HG02973 (cell line): ENCODE measurements around the gene CEP135.
"Not testable (repeated sequence)": the region's sequence is repeated elsewhere in the genome, so short reads cannot be mapped to it uniquely, and the experiment has no call there.

Experiments used
- ATAC-seq: cut with Tn5 transposase; IDR thresholded peaks from one replicate; pipeline ENCODE4 v1.9.1; 2021; ENCODE audit warnings: moderate library complexity; ENCODE audit not compliant: unreplicated experiment

Gene CEP135, protein sequence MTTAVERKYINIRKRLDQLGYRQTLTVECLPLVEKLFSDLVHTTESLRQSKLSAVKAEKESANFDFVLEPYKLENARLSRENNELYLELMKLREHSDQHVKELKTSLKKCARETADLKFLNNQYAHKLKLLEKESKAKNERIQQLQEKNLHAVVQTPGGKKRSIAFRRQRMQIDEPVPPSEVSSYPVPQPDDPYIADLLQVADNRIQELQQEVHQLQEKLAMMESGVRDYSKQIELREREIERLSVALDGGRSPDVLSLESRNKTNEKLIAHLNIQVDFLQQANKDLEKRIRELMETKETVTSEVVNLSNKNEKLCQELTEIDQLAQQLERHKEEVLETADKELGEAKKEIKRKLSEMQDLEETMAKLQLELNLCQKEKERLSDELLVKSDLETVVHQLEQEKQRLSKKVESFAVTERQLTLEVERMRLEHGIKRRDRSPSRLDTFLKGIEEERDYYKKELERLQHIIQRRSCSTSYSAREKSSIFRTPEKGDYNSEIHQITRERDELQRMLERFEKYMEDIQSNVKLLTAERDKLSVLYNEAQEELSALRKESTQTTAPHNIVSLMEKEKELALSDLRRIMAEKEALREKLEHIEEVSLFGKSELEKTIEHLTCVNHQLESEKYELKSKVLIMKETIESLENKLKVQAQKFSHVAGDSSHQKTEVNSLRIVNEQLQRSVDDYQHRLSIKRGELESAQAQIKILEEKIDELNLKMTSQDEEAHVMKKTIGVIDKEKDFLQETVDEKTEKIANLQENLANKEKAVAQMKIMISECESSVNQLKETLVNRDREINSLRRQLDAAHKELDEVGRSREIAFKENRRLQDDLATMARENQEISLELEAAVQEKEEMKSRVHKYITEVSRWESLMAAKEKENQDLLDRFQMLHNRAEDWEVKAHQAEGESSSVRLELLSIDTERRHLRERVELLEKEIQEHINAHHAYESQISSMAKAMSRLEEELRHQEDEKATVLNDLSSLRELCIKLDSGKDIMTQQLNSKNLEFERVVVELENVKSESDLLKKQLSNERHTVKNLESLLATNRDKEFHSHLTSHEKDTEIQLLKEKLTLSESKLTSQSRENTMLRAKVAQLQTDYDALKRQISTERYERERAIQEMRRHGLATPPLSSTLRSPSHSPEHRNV

DNA sequence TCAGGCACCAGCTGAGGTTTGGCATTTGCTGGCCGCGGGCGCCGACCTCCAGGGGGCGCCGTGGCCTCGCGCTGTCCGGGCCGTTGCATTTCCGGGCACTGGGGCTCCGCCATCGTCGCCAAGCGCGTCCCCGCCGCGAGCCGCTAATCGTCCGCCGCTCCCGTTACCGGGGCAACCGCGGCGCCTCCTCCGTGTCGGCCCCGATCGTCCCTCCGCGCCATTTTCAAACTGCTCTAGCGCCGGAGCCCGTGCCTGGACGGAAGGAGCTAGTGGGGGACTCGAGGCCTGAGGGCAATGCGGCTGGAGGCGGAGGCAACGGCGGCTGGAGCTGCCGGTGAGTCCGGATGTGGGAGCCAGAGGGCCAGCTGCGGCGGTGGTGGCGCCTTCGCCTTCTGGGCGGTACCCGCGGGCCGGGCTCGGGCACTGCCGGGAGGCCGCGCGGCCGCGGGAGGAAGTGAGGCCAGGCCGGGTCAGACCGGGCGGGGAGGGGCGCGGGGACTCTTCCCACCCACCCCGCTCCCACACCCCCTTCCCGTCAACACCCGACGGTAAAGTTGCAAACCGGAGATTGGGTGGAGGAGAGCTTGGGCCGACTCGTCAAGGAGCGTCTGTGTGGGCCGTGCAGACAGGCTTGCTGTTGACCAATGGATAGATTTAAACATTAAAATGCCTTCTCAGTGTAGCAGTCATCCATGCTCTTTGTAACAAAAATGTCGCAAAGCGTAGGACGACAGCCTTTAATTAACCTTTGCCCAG lies at the start of gene CEP135:
Gene CEP135 (plus strand): TSS at position 220 of the 756 bp plus-strand sequence. CDS start 3,186 bp downstream, outside the sequence.
- peak; percentile 68 for ATAC-seq

DNA sequence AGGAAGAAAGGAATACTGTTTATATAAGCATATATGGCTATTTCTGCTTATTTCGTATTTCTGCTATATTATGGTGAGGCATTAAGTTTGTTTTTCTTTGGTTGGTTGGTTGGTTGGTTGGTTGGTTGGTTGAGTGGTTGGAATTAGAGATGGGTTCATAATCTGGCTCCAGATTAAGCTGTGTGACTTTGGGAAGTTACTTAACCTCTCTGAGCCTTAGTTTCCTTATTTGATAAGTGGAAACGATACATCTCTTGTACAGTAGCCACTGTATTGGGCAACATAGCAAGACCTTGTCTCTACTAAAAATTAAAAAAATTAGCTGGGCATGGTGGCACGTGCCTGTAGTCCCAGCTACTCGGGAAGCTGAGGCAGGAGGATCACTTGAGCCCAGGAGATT lies 46.1 kb upstream of the CEP135 start:
- no peak for ATAC-seq

GRCh38 chr4:55903577-55903976 lies 45.2 kb upstream of the CEP135 start:
- ATAC-seq = no peak

GRCh38 chr4:55904576-55904975 lies 44.2 kb upstream of the CEP135 start:
- ATAC-seq = no peak

GRCh38 chr4:55906323-55906722 lies 42.4 kb upstream of the CEP135 start:
- ATAC-seq = no peak

GRCh38 chr4:55906989-55907388 lies 41.8 kb upstream of the CEP135 start:
- no peak for ATAC-seq

DNA sequence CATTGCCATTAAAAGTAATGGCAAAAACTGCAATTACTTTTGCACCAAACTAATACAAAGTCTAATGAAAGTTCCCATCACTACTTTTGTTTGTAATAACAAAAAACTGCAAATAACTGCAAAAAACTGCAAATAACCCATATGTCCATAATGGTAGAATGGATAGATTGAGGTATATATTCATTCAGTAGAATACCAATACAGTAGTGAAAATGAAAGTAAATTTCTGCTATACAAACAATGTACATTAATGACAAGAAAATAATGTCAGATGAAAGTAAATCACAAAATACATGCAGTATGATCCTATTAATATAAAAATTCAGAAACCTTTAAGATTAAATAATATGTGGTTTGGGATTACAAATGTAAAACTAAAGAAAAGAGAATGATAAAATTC lies 41.3 kb upstream of the CEP135 start:
- no peak for ATAC-seq

DNA sequence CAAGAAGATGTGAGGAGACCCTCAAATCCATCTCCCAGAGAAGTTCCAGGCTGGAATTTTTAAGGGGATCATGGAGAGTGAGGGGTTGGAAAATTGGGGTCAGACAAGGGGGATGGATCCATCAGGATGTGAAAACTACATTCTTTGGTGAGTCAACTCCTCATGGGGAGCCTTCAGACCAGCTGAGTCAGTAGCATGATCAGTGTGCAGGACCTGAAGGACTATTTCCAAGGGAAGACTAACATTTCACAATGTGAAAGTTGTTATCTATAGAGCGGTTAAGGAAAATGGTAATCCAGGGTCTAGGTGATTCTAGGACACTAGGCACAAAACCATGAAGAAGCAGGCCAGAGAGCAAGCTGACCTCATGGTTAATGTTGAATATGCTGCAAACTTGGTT lies 38.6 kb upstream of the CEP135 start:
- ATAC-seq = no peak

GRCh38 chr4:55912249-55912648 lies 36.5 kb upstream of the CEP135 start:
- ATAC-seq = no peak

GRCh38 chr4:55920571-55920970 lies 28.2 kb upstream of the CEP135 start:
- no peak for ATAC-seq

DNA sequence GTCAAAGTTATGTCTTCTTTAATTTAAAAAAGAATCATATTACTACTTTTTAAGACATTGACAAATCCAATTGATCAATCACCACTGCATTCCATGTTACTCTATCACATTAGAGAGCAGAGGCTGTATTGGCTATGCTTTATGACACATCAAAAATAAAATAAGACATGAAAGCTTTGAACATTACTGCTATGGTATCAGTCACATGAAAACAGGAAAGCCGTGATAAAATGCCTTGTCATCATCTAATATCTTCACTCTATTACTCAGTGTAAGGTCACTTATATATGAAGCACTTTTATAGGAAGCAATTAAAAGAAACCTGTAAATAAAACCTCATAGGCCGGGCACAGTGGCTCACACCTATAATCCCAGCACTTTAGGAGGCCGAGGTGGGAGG lies 27.7 kb upstream of the CEP135 start:
- no peak for ATAC-seq

- ATAC-seq = no peak
Observed at GRCh38 chr4:55925241-55925640, 23.5 kb upstream of the CEP135 start.

DNA sequence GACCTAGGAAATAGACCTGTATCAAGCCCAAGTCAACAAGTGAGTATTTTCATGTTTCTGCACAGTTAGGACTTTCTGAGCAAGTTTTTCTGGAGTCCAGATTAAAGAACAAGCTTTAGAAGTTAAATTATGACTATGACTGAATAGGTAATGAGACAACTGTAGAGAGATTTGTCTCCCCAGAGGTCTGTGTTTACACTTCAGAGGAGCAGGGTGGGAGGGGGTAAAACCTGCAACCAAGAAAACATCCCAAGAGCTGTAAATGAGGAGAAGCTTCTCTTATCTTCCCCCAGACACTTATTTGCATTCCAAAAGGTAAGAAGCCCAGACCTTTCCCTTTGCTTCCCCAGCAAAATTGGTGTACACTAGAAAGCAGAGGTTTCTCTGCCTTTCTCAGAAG lies 22.1 kb upstream of the CEP135 start:
- ATAC-seq = no peak

DNA sequence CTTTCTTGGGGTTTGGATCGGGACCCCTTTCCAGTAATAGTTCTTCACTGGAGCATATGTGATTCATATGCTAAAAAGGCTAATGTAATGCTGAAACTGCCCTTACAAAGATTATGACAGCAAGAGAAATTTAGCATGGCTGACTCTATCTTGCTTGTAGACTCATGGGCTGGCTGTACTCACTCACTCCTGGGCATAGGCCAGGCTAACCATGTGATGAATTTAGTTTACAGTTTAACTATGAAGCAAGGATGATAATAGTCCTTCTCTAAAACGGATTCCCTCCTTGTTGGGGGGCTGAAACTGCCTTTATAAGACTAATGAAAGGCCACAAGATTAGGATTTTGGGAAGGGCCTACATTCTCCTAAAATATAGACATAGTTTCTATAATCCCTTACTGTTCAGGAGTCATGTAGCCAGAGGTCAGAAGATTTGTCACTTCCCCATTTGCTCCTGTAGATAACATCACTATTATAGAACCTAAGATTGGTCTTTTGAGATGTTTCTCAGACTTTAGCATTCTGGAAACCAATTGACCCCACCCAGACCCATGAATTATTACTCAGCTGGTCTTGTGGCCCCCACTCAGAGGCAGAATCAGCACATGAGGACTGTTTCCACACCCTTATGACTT lies 20.8 kb upstream of the CEP135 start:
- ATAC-seq = no peak

DNA sequence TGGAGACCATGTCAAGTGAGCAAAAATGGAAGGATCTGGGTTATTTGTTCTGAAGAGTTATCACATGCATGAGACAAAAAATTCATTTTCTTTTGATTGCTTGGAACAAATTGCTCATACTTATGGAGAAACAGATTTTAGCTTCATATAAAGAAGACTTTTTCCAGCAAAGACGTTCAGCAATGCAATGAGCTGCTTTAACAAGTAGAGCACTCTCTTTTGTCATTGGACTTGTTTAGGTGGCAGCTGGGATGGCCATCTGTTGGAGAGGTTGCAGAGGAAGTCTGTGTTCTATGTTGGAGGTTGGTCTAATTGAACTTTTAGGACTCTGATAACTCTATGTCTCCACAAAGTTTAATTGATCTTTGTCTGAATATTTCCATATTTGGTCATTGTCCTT lies 19.9 kb upstream of the CEP135 start:
- ATAC-seq = no peak

DNA sequence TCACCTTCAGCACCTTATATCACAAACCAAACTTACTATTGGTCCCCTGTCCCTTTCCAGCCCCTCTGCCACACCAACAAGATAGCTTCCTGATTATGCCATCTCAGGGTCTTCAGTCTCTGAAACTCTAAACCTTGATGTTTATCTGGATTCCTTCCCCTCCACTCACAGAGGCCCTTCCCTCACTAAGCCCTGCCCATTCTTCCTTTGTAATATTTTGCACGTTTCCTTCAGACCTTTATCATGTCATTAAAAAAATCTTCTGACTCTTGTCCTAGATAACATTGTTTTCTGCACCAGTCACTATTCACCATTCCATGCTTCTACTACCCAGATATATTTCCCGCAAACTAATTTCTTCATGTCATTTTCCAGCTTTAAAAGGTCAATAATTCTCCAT lies 17.7 kb upstream of the CEP135 start:
- ATAC-seq = no peak

DNA sequence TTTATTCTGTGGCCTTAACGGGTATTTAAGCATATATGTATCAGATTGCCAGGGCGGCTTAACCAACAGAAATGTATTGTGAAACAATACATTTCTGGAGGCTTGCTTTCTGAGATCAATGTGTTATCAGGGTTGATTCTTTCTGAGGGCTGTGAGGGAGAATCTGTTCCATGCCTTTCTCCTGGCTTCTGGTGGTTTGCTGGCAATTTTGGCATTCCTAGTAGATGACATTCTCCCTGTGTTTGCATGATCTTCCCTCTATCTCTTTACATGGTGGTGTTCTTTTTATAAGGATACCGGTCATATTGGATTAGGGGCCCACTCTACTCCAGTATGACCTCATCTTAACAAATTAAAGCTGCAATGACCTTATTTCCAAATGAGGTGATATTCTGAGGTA lies 16.9 kb upstream of the CEP135 start:
- no peak for ATAC-seq

GRCh38 chr4:55932511-55932910 lies 16.2 kb upstream of the CEP135 start:
- no peak for ATAC-seq

- ATAC-seq = no peak
Observed at GRCh38 chr4:55933611-55934010, 15.1 kb upstream of the CEP135 start.

- not testable (repeated sequence) for ATAC-seq
Observed at GRCh38 chr4:55935907-55936306, 12.8 kb upstream of the CEP135 start.
